GM18868 (cell line): ENCODE measurements around the gene SLC39A10.
"Not testable (repeated sequence)": the region's sequence is repeated elsewhere in the genome, so short reads cannot be mapped to it uniquely, and the experiment has no call there.

Experiments used
- ATAC-seq: cut with Tn5 transposase; IDR thresholded peaks from one replicate; pipeline ENCODE4 v1.9.1; 2021; ENCODE audit warnings: mild to moderate bottlenecking, moderate library complexity; ENCODE audit not compliant: unreplicated experiment

The SLC39A10 gene

GRCh38 chr2:195667974-195668373 lies 10.9 kb downstream of the SLC39A10 start:
- no peak for ATAC-seq

- ATAC-seq = no peak
These were observed 13.2 kb downstream of the SLC39A10 start for GRCh38 chr2:195670191-195670590.

- no peak for ATAC-seq
These were observed 14.5 kb downstream of the SLC39A10 start for GRCh38 chr2:195671563-195671962.

GRCh38 chr2:195672674-195673073 lies 15.6 kb downstream of the SLC39A10 start:
- ATAC-seq = no peak

GRCh38 chr2:195674491-195675221 lies 17.6 kb downstream of the SLC39A10 start:
- ATAC-seq = no peak

GRCh38 chr2:195675783-195676427 lies 18.9 kb downstream of the SLC39A10 start:
- no peak for ATAC-seq

- no peak for ATAC-seq
These were observed 20.3 kb downstream of the SLC39A10 start for GRCh38 chr2:195677290-195677689.

GRCh38 chr2:195677884-195678283 lies 20.9 kb downstream of the SLC39A10 start:
- no peak for ATAC-seq

- no peak for ATAC-seq
These were observed 25.1 kb downstream of the SLC39A10 start for GRCh38 chr2:195682077-195682476.

GRCh38 chr2:195683174-195683573 lies 26.1 kb downstream of the SLC39A10 start:
- no peak for ATAC-seq

GRCh38 chr2:195686564-195686963 lies 29.5 kb downstream of the SLC39A10 start:
- ATAC-seq = no peak

GRCh38 chr2:195687320-195688086 lies 30.5 kb downstream of the SLC39A10 start:
- ATAC-seq = no peak

- ATAC-seq = not testable (repeated sequence)
These were observed 35.5 kb downstream of the SLC39A10 start for GRCh38 chr2:195692531-195692930.

- ATAC-seq = no peak
These were observed 37.5 kb downstream of the SLC39A10 start for GRCh38 chr2:195694553-195694952.

- ATAC-seq = no peak
These were observed 38.1 kb downstream of the SLC39A10 start for GRCh38 chr2:195695002-195695631.

- ATAC-seq = no peak
These were observed 39.0 kb downstream of the SLC39A10 start for GRCh38 chr2:195696012-195696411.

- peak; percentile 60 for ATAC-seq
These were observed 40.7 kb downstream of the SLC39A10 start for GRCh38 chr2:195697681-195698220.

GRCh38 chr2:195700480-195700879 lies 43.5 kb downstream of the SLC39A10 start:
- no peak for ATAC-seq

GRCh38 chr2:195706161-195706900 lies 49.3 kb downstream of the SLC39A10 start:
- no peak for ATAC-seq
